ENCODE data around the gene MAGEF1.

GRCh38 chr3:184745526-184745925 lies 33.7 kb upstream of the MAGEF1 start:
- TF ChIP-seq POLR2AphosphoS5 (IDR thresholded peaks at IDR 0.05; ENCODE audit: insufficient read depth, low read depth, low read length) = no peak
- TF ChIP-seq CTCF (IDR thresholded peaks at IDR 0.05; ENCODE audit: extremely low read depth in 1 of 2, insufficient read depth in 1 of 2, low read depth in 1 of 2, low read length in 2 of 2) = no peak
- no peak for TF ChIP-seq JUN (IDR thresholded peaks at IDR 0.05; ENCODE audit: borderline replicate concordance, insufficient read depth, insufficient read length, low read depth)
- TF ChIP-seq MYC (IDR thresholded peaks at IDR 0.05; ENCODE audit: low read depth, low read length) = no peak
- TF ChIP-seq EZH2 (IDR thresholded peaks at IDR 0.05; ENCODE audit: borderline replicate concordance, low read depth, low read length, severe bottlenecking) = no peak
- no peak for TF ChIP-seq POLR2A (IDR thresholded peaks at IDR 0.05; ENCODE audit: low read depth, low read length)
- TF ChIP-seq, protein P1, sequence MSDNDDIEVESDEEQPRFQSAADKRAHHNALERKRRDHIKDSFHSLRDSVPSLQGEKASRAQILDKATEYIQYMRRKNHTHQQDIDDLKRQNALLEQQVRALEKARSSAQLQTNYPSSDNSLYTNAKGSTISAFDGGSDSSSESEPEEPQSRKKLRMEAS (IDR thresholded peaks at IDR 0.05; ENCODE audit: insufficient read depth, insufficient read length) = no peak

Measured in endothelial cell of umbilical vein (primary cell).